ENCODE results near the gene STYX. TPM values are rescaled to one million over a fixed set of nuclear protein-coding genes. Genes with fewer than 3 reads are reported as not detected.
"Not testable (repeated sequence)": the region's sequence is repeated elsewhere in the genome, so short reads cannot be mapped to it uniquely, and the experiment has no call there.

Gene STYX
- total and polyA plus RNA-seq, 2 experiments from 2014 or later, result 23.3 to 40.2 TPM

- DNase-seq (ENCODE audit: low spot score) (peak; percentile 24), ATAC-seq (peak; percentile 63)
- H2AFZ ChIP-seq, result no peak overlapping the region
- H3K4me2 ChIP-seq, result no peak overlapping the region
- no peaks in the 10 kb centered on the region for H3K9me2 ChIP-seq (ENCODE audit: insufficient read depth)
- TF ChIP-seq, protein P1, sequence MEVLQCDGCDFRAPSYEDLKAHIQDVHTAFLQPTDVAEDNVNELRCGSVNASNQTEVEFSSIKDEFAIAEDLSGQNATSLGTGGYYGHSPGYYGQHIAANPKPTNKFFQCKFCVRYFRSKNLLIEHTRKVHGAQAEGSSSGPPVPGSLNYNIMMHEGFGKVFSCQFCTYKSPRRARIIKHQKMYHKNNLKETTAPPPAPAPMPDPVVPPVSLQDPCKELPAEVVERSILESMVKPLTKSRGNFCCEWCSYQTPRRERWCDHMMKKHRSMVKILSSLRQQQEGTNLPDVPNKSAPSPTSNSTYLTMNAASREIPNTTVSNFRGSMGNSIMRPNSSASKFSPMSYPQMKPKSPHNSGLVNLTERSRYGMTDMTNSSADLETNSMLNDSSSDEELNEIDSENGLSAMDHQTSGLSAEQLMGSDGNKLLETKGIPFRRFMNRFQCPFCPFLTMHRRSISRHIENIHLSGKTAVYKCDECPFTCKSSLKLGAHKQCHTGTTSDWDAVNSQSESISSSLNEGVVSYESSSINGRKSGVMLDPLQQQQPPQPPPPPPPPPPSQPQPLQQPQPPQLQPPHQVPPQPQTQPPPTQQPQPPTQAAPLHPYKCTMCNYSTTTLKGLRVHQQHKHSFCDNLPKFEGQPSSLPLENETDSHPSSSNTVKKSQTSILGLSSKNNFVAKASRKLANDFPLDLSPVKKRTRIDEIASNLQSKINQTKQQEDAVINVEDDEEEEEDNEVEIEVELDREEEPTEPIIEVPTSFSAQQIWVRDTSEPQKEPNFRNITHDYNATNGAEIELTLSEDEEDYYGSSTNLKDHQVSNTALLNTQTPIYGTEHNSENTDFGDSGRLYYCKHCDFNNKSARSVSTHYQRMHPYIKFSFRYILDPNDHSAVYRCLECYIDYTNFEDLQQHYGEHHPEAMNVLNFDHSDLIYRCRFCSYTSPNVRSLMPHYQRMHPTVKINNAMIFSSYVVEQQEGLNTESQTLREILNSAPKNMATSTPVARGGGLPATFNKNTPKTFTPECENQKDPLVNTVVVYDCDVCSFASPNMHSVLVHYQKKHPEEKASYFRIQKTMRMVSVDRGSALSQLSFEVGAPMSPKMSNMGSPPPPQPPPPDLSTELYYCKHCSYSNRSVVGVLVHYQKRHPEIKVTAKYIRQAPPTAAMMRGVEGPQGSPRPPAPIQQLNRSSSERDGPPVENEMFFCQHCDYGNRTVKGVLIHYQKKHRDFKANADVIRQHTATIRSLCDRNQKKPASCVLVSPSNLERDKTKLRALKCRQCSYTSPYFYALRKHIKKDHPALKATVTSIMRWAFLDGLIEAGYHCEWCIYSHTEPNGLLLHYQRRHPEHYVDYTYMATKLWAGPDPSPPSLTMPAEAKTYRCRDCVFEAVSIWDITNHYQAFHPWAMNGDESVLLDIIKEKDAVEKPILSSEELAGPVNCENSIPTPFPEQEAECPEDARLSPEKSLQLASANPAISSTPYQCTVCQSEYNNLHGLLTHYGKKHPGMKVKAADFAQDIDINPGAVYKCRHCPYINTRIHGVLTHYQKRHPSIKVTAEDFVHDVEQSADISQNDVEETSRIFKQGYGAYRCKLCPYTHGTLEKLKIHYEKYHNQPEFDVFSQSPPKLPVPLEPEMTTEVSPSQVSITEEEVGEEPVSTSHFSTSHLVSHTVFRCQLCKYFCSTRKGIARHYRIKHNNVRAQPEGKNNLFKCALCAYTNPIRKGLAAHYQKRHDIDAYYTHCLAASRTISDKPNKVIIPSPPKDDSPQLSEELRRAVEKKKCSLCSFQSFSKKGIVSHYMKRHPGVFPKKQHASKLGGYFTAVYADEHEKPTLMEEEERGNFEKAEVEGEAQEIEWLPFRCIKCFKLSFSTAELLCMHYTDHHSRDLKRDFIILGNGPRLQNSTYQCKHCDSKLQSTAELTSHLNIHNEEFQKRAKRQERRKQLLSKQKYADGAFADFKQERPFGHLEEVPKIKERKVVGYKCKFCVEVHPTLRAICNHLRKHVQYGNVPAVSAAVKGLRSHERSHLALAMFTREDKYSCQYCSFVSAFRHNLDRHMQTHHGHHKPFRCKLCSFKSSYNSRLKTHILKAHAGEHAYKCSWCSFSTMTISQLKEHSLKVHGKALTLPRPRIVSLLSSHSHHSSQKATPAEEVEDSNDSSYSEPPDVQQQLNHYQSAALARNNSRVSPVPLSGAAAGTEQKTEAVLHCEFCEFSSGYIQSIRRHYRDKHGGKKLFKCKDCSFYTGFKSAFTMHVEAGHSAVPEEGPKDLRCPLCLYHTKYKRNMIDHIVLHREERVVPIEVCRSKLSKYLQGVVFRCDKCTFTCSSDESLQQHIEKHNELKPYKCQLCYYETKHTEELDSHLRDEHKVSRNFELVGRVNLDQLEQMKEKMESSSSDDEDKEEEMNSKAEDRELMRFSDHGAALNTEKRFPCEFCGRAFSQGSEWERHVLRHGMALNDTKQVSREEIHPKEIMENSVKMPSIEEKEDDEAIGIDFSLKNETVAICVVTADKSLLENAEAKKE (CRISPR knock-in tag; IDR thresholded peaks at IDR 0.05), result no peak
- TF ChIP-seq EZH2 (IDR thresholded peaks at IDR 0.05; ENCODE audit: low read depth, unreplicated experiment) (no peak), REST (IDR thresholded peaks at IDR 0.05; ENCODE audit: unreplicated experiment) (no peak), ZNF114 (CRISPR knock-in tag; IDR thresholded peaks at IDR 0.05) (no peak)
- TF ChIP-seq, protein P2, sequence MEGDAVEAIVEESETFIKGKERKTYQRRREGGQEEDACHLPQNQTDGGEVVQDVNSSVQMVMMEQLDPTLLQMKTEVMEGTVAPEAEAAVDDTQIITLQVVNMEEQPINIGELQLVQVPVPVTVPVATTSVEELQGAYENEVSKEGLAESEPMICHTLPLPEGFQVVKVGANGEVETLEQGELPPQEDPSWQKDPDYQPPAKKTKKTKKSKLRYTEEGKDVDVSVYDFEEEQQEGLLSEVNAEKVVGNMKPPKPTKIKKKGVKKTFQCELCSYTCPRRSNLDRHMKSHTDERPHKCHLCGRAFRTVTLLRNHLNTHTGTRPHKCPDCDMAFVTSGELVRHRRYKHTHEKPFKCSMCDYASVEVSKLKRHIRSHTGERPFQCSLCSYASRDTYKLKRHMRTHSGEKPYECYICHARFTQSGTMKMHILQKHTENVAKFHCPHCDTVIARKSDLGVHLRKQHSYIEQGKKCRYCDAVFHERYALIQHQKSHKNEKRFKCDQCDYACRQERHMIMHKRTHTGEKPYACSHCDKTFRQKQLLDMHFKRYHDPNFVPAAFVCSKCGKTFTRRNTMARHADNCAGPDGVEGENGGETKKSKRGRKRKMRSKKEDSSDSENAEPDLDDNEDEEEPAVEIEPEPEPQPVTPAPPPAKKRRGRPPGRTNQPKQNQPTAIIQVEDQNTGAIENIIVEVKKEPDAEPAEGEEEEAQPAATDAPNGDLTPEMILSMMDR (conservative IDR thresholded peaks at IDR 0.05; ENCODE audit: low read depth in 2 of 2), result 0 out of 4 replicates have a peak, but pooled peaks of 1 of the 2 experiments have one; percentile 18
- no peak overlapping the region for H3K27ac ChIP-seq (ENCODE audit: low read depth)
- no peaks in the 10 kb centered on the region; the same call in 1 of the 2 replicates for H3F3A ChIP-seq (replicated peaks; ENCODE audit: low read depth)
- peaks cover 40% of the 10 kb centered on the region for H3K36me3 ChIP-seq (ENCODE audit: insufficient read depth)
- no peaks in the 10 kb centered on the region; the same call in 1 of the 2 replicates for H4K20me1 ChIP-seq (replicated peaks; ENCODE audit: insufficient read depth)
- Mint-ChIP-seq H3K36me3 (ENCODE audit: low read depth) (peaks cover 76% of the 10 kb centered on the region), H3K4me1 (peaks cover 7% of the 10 kb centered on the region; the same call in 2 of the 3 replicates), H3K4me3 (no peak overlapping the region), H3K27me3 (ENCODE audit: insufficient read depth, low read depth, poor library complexity) (peaks cover 7% of the 10 kb centered on the region), H3K27ac (no peak overlapping the region), H3K9me3 (no peaks in the 10 kb centered on the region)
- no peak overlapping the region for H3K4me3 ChIP-seq
- no peaks in the 10 kb centered on the region; the same call in 1 of the 2 replicates for H3K79me2 ChIP-seq (replicated peaks; ENCODE audit: insufficient read depth)
- no peaks in the 10 kb centered on the region for H3K27me3 ChIP-seq (ENCODE audit: insufficient read depth)
- peaks cover 4% of the 10 kb centered on the region; the same call in 1 of the 2 replicates for H3K4me1 ChIP-seq (ENCODE audit: insufficient read depth)
Measured at GRCh38 chr14:52724360-52724644, 5.7 kb upstream of the STYX start.

GRCh38 chr14:52727509-52727908, 2.5 kb upstream of the STYX start:
- ATAC-seq, H3K4me3 Mint-ChIP-seq: not testable (repeated sequence)
- H3K36me3 ChIP-seq (ENCODE audit: insufficient read depth), result peaks cover 18% of the 10 kb centered on the region; the same call in 1 of the 2 replicates

DNA sequence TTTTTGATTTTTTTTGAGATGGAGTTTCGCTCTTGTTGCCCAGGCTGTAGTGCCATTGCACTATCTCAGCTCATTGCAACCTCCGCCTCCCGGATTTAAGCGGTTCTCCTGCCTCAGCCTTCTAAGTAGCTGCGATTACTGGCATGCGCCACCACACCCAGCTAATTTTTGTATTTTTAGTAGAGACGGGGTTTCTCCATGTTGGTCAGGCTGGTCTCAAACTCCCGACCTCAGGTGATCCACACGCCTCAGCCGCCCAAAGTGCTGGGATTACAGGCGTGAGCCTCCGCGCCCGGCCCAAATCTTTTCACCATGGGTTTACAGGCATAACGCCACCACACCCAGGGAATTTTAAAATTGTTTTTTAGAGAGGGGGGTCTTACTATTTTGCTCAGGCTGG, 931 bp upstream of the STYX start:
- Mint-ChIP-seq H3K36me3 (ENCODE audit: low read depth) (peaks cover 60% of the 10 kb centered on the region), H3K4me3 (peak overlapping the region; percentile 64; the same call in 2 of the 3 replicates), H3K27ac (peak overlapping the region; percentile 97), H3K4me1 (peaks cover 23% of the 10 kb centered on the region)
- peak overlapping the region; percentile 78 for H3K27ac ChIP-seq (ENCODE audit: low read depth)
- peak; percentile 24 for DNase-seq (ENCODE audit: low spot score)
- H3K36me3 ChIP-seq (ENCODE audit: insufficient read depth); H3K9me3 Mint-ChIP-seq; H3K4me3 ChIP-seq; H3K27me3 Mint-ChIP-seq (ENCODE audit: insufficient read depth, low read depth, poor library complexity); ATAC-seq; H3F3A ChIP-seq (replicated peaks; ENCODE audit: low read depth); H3K27me3 ChIP-seq (ENCODE audit: insufficient read depth); H4K20me1 ChIP-seq (replicated peaks; ENCODE audit: insufficient read depth); H3K9me2 ChIP-seq (ENCODE audit: insufficient read depth); H2AFZ ChIP-seq: not testable (repeated sequence)
- H3K79me2 ChIP-seq (replicated peaks; ENCODE audit: insufficient read depth), result peaks cover 38% of the 10 kb centered on the region
- H3K4me1 ChIP-seq (ENCODE audit: insufficient read depth), result peaks cover 14% of the 10 kb centered on the region
- H3K4me2 ChIP-seq, result peak overlapping the region; percentile 50; the same call in 1 of the 2 replicates

More at GRCh38 chr14:52727509-52727908, 2.5 kb upstream of the STYX start:
- H3K27me3 ChIP-seq (ENCODE audit: insufficient read depth); H3K9me2 ChIP-seq (ENCODE audit: insufficient read depth); H3K4me2 ChIP-seq; DNase-seq (ENCODE audit: low spot score); H3K4me3 ChIP-seq; H3K4me1 ChIP-seq (ENCODE audit: insufficient read depth); H3K9me3 Mint-ChIP-seq; H3K27me3 Mint-ChIP-seq (ENCODE audit: insufficient read depth, low read depth, poor library complexity); H2AFZ ChIP-seq; H3F3A ChIP-seq (replicated peaks; ENCODE audit: low read depth); H3K4me1 Mint-ChIP-seq; H4K20me1 ChIP-seq (replicated peaks; ENCODE audit: insufficient read depth); H3K27ac ChIP-seq (ENCODE audit: low read depth); H3K27ac Mint-ChIP-seq: not testable (repeated sequence)
- peaks cover 59% of the 10 kb centered on the region for H3K36me3 Mint-ChIP-seq (ENCODE audit: low read depth)
- peaks cover 23% of the 10 kb centered on the region for H3K79me2 ChIP-seq (replicated peaks; ENCODE audit: insufficient read depth)

Measured in GM23338 (cell line).